Measurements from ENCODE around the gene MAP1LC3B2.

Gene MAP1LC3B2

DNA sequence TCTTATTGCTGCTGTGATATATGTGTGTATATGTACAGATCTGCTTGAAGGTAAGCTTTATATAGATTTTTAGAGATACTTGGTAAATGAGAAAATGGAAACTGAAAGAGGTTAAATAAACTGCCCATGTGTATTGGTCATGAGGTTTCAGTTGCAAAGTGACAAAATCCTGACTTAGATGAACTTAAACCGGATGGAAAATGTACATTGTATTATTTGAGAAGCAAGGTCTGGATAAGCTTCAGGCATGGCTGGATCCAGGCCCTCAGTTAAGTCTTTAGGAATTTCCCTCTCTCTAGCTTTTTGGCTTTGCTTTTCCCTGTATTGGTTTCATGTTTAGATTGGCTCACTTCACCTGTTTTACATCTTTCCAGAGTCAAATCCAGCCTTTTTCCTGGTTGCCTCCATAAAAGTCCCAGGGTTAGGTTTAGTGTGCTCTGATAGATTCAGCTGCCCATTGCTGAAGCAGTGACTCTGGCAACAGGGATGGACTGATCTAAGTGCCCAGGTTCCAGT lies 21.0 kb upstream of the MAP1LC3B2 start:
- DNase-seq, result no peak

DNA sequence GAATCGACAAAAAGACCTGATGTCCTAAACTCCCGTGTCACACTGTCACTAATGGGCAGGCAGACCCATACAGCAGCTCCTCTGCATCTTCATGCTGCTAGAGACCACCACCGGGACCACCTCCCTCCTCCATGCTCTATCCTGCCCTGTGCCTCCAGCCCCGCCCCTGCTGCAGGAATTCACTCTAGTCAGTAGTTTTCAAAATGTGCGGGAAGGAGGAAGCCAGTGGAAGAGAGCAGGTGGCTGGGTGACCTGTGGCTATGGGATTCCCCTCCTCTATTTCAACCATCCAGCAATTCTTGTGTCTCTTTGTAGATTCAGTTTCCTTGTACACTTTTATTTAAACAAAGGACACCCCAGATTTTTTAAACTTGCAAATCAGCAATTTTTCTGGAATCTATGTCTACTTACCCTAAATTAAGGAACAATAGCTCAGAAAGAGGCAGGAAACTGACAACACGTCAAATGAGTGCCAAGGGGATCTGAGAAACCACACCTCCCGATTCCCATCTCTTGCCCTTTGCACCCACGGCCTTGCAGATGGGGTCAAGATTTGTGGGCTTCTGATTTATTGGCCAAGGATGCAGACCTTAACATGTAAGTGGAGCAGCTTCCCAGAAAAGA lies 20.4 kb upstream of the MAP1LC3B2 start:
- DNase-seq, result no peak

DNA sequence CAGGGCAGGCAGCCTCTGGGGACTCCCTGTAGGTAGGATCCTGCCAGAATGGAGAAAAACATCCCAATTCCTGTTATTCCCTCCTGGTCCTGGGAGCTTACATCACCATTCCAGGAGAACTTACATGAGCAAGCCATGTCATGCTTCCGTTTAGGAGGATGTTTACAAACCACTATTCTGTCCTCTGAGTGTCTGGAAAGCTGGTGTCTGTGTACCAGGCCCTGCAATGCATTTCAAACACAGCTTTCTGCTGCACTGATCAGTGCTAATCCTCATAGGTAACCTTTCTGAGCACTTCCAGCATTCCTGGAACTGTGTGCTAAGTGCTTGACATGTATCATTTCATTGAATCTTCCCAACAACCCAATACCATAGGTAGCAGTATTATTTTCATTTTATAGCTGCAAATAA lies 19.8 kb upstream of the MAP1LC3B2 start:
- no peak for DNase-seq

DNA sequence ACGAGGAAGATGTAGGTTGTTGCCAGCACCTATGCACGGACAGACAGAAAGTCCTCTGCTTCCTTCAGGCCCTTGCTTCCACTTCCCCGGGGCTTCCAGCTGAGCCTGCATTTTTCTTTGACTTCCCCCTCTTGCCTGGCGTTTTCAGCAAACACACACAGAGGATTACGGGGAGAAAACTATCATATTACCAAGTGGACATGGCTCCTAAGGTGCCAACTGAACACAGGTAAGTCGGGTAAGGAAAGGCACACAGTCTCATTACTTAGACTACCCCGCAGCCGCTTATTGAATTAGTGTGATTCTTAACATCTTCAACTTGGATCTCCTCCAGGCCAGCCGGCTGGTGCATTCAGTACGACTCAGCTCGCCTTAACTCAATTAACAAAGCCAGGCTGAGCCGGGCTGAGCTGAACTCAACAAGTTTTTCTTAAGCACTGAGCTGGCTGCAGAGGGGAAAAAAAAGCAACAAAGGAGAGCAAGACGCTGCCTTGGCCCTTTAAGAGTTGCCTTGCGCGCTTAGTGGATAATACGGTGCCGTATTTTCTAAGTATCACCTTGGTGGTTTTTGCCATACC lies 19.2 kb upstream of the MAP1LC3B2 start:
- no peak for DNase-seq

DNA sequence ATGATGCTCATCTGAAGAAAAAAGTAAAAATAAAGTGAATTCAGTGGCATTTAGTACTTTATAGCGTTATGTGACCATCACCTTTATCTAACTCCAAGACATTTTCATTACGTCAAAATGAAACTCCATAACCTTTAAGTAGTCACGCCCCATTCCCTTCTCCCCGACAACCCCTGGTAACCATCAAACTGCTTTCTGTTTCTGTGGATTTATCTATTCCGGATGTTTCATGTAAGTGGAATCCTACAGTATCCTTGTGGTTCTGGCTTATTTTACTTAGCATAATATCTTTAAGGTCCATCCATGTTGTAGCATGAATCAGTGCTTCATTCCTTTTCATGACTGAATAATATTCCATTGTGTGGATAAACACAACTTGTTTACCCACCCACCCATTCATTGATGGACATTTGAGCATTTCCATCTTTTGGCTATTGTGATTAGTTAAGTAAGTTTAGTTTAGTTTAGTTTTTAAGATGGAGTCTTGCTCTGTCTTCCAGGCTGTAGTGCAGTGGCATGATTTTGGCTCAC lies 18.5 kb upstream of the MAP1LC3B2 start:
- DNase-seq, result no peak

DNA sequence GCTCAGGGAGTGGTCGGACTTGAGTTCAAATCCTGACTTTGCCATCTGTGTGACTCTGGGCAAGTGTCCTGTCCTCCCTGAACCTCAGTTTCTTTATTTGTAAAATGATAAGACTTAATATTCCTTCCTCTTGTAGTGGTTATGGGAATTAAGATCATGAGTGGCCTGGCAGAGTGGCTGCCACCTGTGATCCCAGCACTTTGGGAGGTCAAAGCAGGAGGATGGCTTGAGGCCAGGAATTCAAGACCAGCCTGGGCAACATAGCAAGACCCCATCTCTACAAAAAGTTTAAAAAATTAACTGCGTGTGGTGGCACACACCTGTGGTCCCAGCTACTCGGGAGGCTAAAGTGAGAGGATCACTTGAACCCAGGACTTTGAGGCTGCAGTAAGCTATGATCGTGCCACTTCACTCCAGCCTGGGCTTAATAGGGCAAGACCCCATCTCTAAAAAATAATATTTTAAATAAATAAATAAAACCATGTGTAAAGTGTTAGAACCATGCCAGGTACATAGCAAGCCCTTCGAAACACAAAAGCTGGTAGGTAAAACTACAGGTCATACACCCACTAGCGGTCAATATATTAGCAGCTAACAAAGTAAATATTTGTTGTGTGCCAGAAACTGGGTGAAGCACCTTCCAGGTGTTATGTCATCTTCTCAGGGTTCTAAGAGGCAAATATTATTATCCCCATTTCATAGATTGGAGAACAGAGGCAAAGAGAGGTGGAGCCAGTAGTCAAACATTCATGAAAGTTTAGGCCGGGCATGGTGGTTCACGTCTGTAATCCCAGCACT lies 17.4 kb upstream of the MAP1LC3B2 start:
- no peak for DNase-seq

DNA sequence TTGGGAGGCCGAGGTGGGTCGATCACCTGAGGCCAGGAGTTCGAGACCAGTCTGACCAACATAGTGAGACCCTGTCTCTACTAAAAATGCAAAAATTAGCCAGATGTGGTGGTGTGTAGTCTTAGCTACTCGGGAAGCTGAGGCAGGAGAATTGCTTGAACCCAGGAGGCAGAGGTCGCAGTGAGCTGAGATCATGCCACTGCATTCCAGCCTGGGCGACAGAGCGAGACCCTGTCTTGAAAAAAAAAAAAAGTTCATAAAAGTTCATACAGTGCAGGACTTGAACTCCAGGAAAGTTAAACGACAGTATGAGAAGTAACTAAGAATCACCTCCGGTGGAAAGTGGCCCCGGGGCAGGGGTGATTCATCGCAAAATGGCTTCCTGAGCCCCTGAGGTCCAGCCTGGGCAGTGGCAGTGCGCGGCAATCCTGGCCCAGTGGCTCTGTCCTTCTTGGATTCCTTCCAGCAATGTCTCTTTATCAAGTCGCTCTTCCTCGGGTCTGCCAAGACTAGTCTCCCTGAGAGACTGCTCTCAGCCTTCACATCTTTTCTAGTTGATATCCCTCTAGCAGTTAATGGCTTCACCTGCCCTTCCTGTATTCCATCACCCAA lies 16.7 kb upstream of the MAP1LC3B2 start:
- DNase-seq, result no peak

DNA sequence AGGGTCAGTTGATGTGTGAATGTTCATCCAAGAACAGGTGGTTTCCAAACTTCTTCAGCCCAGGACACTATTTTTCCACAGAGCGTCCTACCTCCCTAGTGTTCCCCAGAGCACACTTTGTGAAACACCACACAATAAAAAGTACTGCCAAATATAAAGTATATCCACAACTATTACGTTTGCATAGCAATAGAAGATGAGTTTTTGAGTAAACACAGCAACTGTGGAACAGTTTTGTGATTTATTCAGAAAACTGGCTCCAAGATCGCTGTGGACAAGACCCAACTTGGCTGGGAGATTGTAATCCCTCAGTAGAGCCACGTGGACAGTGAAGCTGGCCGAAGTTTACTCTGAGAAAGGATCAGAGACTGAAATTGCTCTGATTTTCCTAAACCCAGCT lies 14.5 kb upstream of the MAP1LC3B2 start:
- no peak for DNase-seq

DNA sequence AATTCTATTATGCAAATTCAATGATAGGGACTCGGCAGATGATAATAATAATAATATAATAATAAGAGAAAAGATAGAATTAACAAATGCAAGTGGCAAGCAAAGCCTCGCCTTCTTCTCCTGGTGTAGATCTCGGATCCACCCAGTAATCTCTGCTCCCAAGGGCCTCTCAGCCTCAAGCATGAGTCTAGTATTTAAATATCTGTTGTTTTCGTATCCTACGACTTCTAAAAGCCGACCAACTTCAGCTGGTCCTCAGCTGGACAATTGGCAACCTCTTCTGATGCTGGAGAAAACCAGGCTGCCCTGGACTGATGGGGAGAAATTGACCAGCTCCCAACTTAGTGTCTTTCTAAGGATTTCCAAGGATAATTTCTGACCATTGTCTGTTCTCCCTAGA lies 14.0 kb upstream of the MAP1LC3B2 start:
- DNase-seq, result no peak

DNA sequence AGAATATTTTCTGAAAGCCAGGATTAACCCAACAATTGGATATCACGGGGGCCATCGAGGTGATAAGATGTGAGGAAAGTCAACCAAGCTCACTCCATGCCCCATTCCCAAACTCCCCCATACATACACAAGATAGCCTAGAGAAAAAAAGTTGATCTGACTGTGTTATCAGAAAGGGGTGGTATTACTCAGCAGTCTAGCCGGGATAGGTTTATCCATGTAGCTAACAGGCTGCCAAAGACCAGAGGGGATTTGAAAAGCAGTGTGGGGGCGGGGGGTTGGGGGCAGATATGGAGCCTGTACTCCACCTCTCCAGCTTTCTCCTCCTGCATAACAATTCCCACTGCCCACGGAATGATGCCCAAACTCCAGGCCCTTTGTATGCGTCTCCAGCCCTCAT lies 13.2 kb upstream of the MAP1LC3B2 start:
- no peak for DNase-seq

DNA sequence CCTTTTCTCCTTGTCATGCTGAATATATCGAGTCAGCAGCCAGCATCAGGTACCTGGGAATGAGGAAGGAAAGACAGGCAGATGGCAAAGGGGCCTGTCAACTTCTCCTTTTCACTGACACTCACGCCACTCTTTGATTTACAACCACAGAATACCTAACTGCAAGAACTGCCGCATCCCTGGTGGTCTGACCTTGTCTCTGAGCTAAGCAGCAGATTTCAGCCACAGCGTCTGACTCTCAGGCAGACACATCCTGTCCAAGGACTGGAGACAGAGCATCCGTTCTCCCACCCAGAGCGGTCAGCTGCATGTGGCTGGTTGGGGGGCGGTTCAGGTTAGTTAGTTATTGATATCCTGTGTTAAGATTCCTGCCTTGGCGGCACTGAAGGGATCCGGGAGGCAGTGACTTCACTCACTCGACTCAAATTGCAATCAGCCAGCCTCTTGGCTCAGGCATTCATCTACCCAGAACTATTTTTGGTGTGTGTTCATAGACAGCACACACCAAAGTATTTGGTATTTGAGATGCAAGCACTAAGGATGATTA lies 11.2 kb upstream of the MAP1LC3B2 start:
- no peak for DNase-seq

DNA sequence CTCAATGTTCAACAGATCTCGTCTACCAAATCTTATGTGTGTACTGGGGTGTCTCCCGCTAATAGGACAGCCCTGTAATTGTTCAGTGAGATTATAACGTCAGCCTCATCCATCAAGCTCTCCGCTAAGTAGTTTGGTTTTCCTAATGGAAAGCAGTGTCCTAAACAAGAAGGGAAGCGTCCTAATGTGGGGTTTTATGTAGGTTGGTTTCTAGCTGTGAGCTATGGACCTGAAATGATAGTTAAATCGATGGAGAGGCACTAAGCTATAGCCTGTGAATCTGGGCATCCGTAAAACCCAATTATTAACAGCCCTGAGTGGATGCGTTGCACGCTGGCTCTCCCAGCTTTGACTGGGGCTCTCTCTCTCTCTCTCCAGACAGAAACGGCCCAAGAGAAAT lies 9.2 kb upstream of the MAP1LC3B2 start:
- DNase-seq, result no peak

DNA sequence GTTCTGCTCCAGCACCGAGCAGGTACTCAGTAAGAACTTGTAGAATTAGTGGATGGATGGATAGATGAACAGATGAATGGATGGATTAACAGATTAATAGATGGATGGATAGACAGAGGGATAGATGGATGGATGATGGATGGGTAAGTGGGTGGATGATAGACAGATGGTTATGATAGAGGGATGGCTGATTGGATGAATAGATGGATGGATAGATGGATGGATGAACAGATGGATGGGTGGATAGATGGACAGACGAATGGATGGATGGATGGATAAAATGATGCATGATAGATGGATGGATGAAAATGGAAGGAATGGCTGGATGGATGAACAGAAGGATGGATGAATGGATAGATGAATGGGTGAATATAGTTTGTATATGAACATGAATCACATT lies 8.0 kb upstream of the MAP1LC3B2 start:
- DNase-seq, result no peak

DNA sequence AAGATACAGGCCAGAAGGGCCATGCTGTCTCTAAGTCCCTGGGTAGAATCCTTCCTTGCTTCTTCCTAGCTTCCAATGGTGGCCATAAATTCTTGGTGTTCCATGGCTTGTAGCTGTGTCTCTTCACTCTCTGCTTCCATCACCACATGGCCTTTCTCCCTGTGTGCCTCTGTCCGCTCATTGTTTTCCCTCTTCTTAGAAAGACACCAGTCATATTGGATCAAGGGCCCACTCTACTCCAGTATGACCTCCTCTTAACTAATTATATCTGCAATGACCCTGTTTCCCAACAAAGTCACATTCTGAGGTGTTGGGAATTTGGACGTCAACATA lies 7.6 kb upstream of the MAP1LC3B2 start:
- DNase-seq, result no peak

DNA sequence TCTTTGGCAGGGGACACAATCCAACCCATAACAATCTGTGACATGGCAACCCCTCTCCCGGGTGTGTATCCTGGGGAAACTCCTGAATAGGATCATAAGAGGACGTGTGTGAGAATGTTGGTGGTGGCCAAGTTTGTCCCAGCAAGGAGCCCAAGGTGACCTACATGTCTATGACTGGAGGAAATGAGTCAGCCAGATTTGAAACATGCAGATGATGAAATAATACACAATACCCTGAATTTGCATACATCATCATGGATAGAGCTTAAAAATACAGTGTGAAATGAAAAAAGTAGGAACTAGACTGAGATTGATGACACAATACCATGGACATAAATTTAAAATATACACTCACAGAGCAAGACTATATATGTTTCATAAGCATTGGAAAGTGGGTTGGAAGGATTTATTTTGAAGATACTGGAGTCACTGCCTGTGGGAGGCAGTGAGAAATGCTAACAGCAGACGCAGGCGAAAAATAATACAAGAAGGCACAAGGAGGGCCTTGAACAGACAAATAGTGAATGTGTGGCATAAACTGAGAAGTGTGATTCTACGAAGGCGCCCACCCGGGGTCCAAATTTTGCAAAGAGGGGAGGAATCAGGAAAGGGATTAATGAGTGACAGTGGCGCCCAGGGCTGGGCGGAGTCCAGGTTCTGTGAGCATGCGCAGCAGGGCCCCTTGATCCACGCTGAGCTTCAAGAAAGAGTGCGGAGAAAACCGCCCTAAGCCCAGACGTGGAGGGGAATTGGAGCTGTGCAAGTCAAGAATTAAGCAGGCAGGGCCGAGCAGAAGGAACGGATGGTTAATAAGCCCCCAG lies 7.0 kb upstream of the MAP1LC3B2 start:
- no peak for DNase-seq

DNA sequence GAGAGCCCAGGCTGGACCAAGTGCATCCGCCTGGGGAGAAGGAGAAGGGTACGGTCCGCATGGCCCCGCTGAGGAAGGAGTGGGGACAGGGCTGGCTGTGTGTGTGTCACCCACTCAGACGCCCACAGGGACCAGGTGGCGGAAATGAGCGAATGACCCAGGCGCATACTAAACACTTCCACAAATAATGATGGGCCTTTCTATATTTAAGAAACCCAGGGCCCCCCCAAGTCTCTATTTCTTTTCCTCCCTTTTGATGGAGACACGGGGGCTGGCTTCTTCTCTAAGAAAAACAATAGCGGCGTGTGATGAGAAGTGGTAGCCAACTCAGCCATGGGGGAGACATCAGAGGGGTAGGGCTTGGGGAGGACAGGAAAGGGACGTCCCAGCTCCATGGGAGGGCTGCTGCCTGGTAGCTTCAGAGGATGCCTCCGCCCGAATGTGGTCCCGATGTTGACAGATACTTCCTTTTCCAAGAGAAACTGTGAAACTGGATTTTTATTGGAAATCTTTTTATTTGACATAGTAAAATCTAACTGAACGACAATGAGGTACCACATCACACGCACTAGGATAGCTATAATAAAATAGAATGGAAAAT lies 6.3 kb upstream of the MAP1LC3B2 start:
- DNase-seq, result no peak

DNA sequence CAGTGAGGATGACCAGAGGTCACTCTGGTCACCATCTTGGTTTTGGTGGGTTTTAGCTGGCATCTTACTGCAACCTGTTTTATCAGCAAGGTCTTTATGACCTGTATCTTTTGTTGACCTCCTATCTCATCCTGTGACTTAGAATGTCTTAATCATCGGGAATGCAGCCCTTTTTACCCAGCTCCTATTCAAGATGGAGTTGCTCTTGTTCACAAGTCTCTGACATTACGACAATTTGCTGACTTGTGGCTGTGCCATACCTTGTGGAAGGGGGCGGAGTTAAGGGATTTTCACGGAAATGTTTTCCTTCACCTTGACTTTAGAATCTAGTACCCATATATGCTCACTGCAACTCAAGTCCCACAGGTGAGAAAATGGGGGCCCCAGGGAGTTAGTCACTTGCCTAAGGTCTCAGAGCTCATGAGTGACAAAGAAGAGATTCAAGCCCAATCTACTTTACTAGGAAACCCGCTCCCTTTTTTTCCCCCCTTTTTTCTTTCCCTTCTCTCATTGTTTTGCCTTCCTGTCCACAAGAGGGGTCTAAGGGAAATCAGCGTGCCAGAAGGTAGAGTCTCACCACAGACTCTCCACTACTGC lies 2.7 kb upstream of the MAP1LC3B2 start:
- DNase-seq, result no peak

DNA sequence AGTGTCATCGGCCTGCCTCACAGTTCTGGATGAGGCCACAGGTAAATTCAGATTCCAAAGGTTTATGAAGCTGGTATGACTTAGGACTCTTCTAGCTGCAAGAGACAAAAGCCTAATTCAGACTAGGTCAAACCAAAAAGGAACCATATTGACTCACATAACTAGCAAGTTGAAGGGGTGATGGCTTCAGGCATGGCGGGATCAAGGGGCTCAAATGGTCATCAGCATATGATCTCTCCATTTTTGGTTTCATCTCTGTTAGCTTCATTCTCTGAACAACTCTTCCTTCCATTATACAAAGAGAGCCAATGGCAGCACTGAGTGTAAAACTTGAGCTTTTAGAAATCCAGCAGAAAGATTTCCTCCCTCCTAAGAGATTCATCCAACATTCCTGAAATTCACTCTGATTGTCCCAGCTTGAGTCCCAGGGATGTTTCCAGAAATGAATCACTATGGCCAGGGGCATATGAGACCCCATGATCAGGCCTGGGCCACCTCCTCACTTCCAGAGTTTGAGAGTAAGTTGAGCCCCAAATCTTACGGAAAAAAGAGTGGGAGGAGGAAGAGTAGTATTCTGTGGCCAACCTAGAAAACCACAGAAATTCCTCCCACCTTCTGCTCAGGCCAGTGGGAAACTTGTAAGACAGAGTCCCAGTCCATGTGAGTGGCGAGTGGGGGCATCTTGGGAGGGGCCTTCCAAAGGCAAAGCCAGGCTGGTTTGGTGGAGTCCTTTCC lies 2.0 kb upstream of the MAP1LC3B2 start:
- DNase-seq, result no peak

DNA sequence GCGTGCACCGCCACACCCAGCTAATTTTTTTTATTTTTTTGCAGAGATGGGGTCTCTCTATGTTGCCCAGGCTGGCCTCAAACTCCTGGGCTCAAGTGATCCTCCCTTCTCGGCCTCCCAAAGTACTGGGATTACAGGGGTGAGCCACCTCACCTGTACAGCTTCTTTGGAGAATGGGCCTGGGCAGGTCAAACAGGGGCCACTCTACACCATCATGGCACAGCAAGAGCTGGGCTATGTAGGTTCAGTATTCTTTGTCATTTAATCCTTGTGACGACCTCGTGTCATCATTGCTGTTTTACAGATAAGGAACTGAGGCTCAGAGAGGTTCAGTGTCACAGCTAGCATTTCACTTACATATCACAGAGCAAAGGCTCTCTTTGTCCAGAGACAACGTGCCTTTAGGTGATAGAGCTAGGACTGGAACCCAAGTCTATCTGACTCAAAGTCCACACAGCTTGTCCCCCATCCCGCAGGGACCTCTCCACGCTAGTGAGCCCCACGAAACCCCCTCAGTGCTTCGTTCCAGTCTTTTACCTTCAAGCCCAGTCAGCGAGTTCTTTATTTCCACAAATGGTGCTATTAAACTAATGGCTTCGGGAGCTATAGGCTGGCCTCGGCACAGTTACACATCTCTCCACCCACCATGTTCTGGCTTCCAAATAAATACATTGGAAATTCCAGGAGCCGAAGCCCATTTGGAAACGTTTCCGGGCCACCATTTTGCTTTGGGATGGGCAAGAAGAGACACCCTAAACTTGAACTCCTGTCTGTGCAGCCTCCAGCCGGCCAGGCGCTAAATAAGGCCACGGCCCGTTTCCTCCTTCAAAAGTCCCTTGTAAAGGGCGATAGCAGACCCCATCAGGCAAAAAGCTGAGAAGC lies 660 bp upstream of the MAP1LC3B2 start:
- DNase-seq, result no peak

All from NCI-H187 treated with DMSO at 0.1 percent for 48 hours (cell line).